Measurements from ENCODE around the gene PTK6. TPM values are rescaled to one million over a fixed set of nuclear protein-coding genes. Genes with fewer than 3 reads are reported as not detected.

Gene PTK6
- total and polyA plus RNA-seq, 2 donors (not counting 1 experiment from before 2014, with no cell fraction given), result 0.17 TPM; not detected in 1

DNA sequence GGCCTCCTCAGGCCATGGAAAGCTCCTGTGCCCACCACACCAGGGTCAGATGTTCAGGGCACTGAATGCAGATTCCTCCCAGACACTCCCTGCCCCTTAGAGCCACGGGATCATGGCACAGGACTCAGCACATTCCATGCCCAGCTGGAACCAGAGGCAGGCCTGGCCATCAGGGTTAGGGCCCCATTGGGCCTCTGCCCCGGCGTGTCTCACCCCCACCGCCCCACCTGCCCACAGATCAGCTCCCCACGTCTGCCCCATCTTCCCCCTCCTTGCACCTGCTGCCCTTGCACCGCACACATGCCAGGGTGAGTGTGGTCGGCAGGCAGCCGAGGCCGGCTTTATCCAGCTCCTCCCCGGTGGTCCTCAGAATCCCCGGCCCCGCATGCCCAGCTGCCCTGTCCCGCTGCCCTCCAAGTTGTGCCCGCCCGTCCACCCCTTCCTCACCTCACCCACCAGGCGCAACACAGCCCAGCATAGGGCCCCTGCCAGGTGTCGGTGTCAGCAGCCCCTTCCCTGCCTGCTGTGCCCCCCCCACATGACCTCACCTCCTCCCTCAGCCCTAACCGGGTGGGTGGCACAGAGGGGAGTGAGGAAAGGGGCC, 12.6 kb upstream of the PTK6 start:
- DNase-seq (ENCODE audit: low read depth in 2 of 2), result no peak
- H4K20me1 ChIP-seq (ENCODE audit: control insufficient read depth, extremely low read depth, insufficient read depth, low read length), result no peaks in the 10 kb centered on the region

DNA sequence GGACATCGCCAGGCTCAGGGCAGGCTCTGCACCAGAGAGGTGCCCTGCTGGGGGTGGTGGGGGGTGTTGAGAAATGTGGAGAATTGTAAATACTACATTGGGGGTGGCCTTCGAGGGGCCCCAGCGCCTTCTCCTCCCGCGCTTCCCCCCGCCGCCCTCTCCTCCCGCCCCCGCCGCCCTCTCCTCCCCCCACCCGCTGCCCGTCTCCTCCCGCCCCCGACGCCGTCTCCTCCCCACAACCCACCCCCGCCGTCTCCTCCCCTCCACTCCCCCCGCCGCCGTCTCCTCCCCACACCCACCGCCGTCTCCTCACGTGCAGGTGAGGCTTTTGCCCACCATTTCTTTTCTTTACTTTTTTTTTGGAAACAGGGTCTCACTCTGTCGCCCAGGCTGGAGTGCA, 11.8 kb upstream of the PTK6 start:
- no peak overlapping the region for H3K4me3 ChIP-seq (replicated peaks in 1 of 4; ENCODE audit: control extremely low read depth in 1 of 4, insufficient read depth in 1 of 4, low read depth in 3 of 4, low read length in 4 of 4)
- no peak overlapping the region for H2AFZ ChIP-seq (ENCODE audit: low read length)

More for the DNA sequence above, 12.6 kb upstream of the PTK6 start:
- no peaks in the 10 kb centered on the region for H3K4me1 ChIP-seq (ENCODE audit: control insufficient read depth, extremely low read depth, insufficient read depth, low read length)
- no peak overlapping the region for H2AFZ ChIP-seq (ENCODE audit: low read length)
- no peaks in the 10 kb centered on the region for H3K36me3 ChIP-seq (ENCODE audit: control insufficient read depth, insufficient read depth, low read length)
- no peaks in the 10 kb centered on the region for H3K9me3 ChIP-seq (ENCODE audit: control insufficient read depth, insufficient read depth, low read depth, low read length)
- no peak overlapping the region for H3K4me2 ChIP-seq (ENCODE audit: extremely low read depth, insufficient read depth, low read length)
- no peaks in the 10 kb centered on the region for H3K79me2 ChIP-seq (ENCODE audit: control insufficient read depth, insufficient read depth, low read length)
- no peak for TF ChIP-seq EZH2 (IDR thresholded peaks at IDR 0.05; ENCODE audit: low read length, missing control alignments)
- TF ChIP-seq, protein P1, sequence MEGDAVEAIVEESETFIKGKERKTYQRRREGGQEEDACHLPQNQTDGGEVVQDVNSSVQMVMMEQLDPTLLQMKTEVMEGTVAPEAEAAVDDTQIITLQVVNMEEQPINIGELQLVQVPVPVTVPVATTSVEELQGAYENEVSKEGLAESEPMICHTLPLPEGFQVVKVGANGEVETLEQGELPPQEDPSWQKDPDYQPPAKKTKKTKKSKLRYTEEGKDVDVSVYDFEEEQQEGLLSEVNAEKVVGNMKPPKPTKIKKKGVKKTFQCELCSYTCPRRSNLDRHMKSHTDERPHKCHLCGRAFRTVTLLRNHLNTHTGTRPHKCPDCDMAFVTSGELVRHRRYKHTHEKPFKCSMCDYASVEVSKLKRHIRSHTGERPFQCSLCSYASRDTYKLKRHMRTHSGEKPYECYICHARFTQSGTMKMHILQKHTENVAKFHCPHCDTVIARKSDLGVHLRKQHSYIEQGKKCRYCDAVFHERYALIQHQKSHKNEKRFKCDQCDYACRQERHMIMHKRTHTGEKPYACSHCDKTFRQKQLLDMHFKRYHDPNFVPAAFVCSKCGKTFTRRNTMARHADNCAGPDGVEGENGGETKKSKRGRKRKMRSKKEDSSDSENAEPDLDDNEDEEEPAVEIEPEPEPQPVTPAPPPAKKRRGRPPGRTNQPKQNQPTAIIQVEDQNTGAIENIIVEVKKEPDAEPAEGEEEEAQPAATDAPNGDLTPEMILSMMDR (conservative IDR thresholded peaks at IDR 0.05 in 1 of 2, IDR thresholded peaks at IDR 0.05 in 1 of 2; ENCODE audit: low read depth in 1 of 2, low read length in 2 of 2), result no peak
- H3K27ac ChIP-seq (ENCODE audit: insufficient read depth, low read length), result no peak overlapping the region
- peaks cover 11% of the 10 kb centered on the region for H3K27me3 ChIP-seq (ENCODE audit: control insufficient read depth, insufficient read depth, low read length)
- no peak overlapping the region for H3K9ac ChIP-seq (ENCODE audit: insufficient read depth, low read length)
- H3K4me3 ChIP-seq (replicated peaks in 1 of 4; ENCODE audit: control extremely low read depth in 1 of 4, insufficient read depth in 1 of 4, low read depth in 3 of 4, low read length in 4 of 4), result no peak overlapping the region

DNA sequence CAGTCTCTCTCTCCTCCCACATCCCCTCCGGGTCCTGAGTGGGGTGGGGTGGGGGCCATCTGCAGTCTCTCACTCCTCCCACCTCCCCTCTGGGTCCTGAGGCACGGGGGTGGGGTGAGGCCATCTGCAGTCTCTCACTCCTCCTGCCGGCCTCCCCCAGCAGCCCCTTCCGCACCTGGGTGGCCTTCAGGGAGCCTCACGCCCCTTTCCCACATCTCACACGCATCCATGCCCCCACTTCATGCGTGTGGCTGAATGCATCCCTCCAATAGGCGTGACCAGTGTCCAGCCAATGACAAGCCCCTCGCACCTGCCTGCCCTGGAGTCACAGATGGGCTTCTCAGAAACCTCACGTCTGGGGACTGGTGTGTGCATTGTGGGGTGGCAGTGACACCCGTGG, 11.4 kb upstream of the PTK6 start:
- Histone ChIP-seq H4K20me1 (ENCODE audit: control insufficient read depth, extremely low read depth, insufficient read depth, low read length) (no peaks in the 10 kb centered on the region), H3K4me1 (ENCODE audit: control insufficient read depth, extremely low read depth, insufficient read depth, low read length) (no peaks in the 10 kb centered on the region), H3K27ac (ENCODE audit: insufficient read depth, low read length) (no peak overlapping the region), H3K27me3 (ENCODE audit: control insufficient read depth, insufficient read depth, low read length) (peaks cover 11% of the 10 kb centered on the region), H3K9me3 (ENCODE audit: control insufficient read depth, insufficient read depth, low read depth, low read length) (no peaks in the 10 kb centered on the region), H3K9ac (ENCODE audit: insufficient read depth, low read length) (no peak overlapping the region), H3K4me3 (replicated peaks in 1 of 4; ENCODE audit: control extremely low read depth in 1 of 4, insufficient read depth in 1 of 4, low read depth in 3 of 4, low read length in 4 of 4) (no peak overlapping the region), H2AFZ (ENCODE audit: low read length) (no peak overlapping the region), H3K79me2 (ENCODE audit: control insufficient read depth, insufficient read depth, low read length) (no peaks in the 10 kb centered on the region), H3K36me3 (ENCODE audit: control insufficient read depth, insufficient read depth, low read length) (no peaks in the 10 kb centered on the region), H3K4me2 (ENCODE audit: extremely low read depth, insufficient read depth, low read length) (no peak overlapping the region)
- no peak for DNase-seq (ENCODE audit: low read depth in 2 of 2)
- TF ChIP-seq, protein P1 (conservative IDR thresholded peaks at IDR 0.05 in 1 of 2, IDR thresholded peaks at IDR 0.05 in 1 of 2; ENCODE audit: low read depth in 1 of 2, low read length in 2 of 2), result no peak
- no peak for TF ChIP-seq EZH2 (IDR thresholded peaks at IDR 0.05; ENCODE audit: low read length, missing control alignments)

More for the DNA sequence above, 11.8 kb upstream of the PTK6 start:
- Histone ChIP-seq H3K27me3 (ENCODE audit: control insufficient read depth, insufficient read depth, low read length) (peaks cover 11% of the 10 kb centered on the region), H3K36me3 (ENCODE audit: control insufficient read depth, insufficient read depth, low read length) (no peaks in the 10 kb centered on the region), H4K20me1 (ENCODE audit: control insufficient read depth, extremely low read depth, insufficient read depth, low read length) (no peaks in the 10 kb centered on the region), H3K27ac (ENCODE audit: insufficient read depth, low read length) (no peak overlapping the region), H3K9ac (ENCODE audit: insufficient read depth, low read length) (no peak overlapping the region), H3K4me2 (ENCODE audit: extremely low read depth, insufficient read depth, low read length) (no peak overlapping the region), H3K4me1 (ENCODE audit: control insufficient read depth, extremely low read depth, insufficient read depth, low read length) (no peaks in the 10 kb centered on the region), H3K79me2 (ENCODE audit: control insufficient read depth, insufficient read depth, low read length) (no peaks in the 10 kb centered on the region), H3K9me3 (ENCODE audit: control insufficient read depth, insufficient read depth, low read depth, low read length) (no peaks in the 10 kb centered on the region)
- no peak for DNase-seq (ENCODE audit: low read depth in 2 of 2)
- TF ChIP-seq, protein P1 (conservative IDR thresholded peaks at IDR 0.05 in 1 of 2, IDR thresholded peaks at IDR 0.05 in 1 of 2; ENCODE audit: low read depth in 1 of 2, low read length in 2 of 2), result no peak
- no peak for TF ChIP-seq EZH2 (IDR thresholded peaks at IDR 0.05; ENCODE audit: low read length, missing control alignments)

Measured in fibroblast of lung (primary cell).